Loucy (cell line): ENCODE data around the gene EPHB1.

ENCODE experiments used
- CTCF ChIP-seq: fragments of 200-600 bp; sonication (generic); conservative IDR thresholded peaks from 2 replicates; pipeline ENCODE4 v1.5.1; 2014; ENCODE audit warnings: mild to moderate bottlenecking, antibody characterized with exemption, low read length
- EZH2phosphoT487 ChIP-seq: fragments of 200-600 bp; IDR thresholded peaks from 2 replicates; pipeline ENCODE4 v1.6.1; 2018; ENCODE audit warnings: antibody characterized with exemption, mild to moderate bottlenecking, moderate library complexity, borderline replicate concordance

- TF ChIP-seq CTCF (no peak), EZH2phosphoT487 (no peak)
Measured at GRCh38 chr3:134873789-134874188, 78.7 kb downstream of the EPHB1 start.
